ENCODE results near the gene ALPP.

DNA sequence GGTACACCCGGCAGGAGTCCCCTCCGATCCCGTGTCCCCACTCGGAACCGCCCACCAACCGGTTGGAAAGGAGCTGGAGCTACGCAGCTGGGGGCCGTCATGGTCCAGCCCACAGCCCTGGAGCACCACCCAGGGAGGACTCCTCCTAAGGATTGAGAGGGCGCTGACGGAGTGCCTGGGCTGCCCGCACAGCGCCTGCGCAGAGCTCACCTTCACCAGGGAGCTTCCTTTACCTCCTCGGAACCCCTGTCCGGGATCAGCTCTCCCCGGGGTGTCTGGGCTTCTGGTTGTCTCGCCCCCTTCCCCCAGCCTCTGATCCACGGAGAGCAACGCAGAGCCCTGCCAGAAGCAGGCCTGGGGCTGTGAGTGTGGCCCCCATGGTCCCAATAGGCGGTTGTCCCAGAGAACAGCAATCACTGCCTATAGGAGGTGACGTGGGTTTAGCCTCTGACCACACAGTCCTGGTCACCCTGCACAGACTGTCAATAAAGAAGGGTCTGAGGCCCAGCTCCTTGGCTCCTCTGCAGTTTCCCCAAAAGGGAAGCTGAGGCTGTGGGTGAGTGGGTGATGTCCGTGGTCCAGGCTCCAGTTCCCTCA lies 42.7 kb downstream of the ALPP start:
- TF ChIP-seq, protein P1, sequence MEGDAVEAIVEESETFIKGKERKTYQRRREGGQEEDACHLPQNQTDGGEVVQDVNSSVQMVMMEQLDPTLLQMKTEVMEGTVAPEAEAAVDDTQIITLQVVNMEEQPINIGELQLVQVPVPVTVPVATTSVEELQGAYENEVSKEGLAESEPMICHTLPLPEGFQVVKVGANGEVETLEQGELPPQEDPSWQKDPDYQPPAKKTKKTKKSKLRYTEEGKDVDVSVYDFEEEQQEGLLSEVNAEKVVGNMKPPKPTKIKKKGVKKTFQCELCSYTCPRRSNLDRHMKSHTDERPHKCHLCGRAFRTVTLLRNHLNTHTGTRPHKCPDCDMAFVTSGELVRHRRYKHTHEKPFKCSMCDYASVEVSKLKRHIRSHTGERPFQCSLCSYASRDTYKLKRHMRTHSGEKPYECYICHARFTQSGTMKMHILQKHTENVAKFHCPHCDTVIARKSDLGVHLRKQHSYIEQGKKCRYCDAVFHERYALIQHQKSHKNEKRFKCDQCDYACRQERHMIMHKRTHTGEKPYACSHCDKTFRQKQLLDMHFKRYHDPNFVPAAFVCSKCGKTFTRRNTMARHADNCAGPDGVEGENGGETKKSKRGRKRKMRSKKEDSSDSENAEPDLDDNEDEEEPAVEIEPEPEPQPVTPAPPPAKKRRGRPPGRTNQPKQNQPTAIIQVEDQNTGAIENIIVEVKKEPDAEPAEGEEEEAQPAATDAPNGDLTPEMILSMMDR (IDR thresholded peaks at IDR 0.05): no peak
- no peak for TF ChIP-seq POLR2AphosphoS5 (IDR thresholded peaks at IDR 0.05)
- no peak for TF ChIP-seq POLR2A (IDR thresholded peaks at IDR 0.05)
